COLO829 (cell line): ENCODE measurements around the gene ASB10.

Experiments used
- DNase-seq: peaks from one replicate; pipeline ENCODE4 v3.0.0; 2012; ENCODE audit warnings: low spot score

The ASB10 gene

GRCh38 chr7:151166629-151167196 lies 20.3 kb downstream of the ASB10 start:
- DNase-seq = no peak

GRCh38 chr7:151161757-151162156 lies 25.3 kb downstream of the ASB10 start:
- no peak for DNase-seq

- DNase-seq = no peak
These were observed 29.3 kb downstream of the ASB10 start for GRCh38 chr7:151157645-151158329.

DNA sequence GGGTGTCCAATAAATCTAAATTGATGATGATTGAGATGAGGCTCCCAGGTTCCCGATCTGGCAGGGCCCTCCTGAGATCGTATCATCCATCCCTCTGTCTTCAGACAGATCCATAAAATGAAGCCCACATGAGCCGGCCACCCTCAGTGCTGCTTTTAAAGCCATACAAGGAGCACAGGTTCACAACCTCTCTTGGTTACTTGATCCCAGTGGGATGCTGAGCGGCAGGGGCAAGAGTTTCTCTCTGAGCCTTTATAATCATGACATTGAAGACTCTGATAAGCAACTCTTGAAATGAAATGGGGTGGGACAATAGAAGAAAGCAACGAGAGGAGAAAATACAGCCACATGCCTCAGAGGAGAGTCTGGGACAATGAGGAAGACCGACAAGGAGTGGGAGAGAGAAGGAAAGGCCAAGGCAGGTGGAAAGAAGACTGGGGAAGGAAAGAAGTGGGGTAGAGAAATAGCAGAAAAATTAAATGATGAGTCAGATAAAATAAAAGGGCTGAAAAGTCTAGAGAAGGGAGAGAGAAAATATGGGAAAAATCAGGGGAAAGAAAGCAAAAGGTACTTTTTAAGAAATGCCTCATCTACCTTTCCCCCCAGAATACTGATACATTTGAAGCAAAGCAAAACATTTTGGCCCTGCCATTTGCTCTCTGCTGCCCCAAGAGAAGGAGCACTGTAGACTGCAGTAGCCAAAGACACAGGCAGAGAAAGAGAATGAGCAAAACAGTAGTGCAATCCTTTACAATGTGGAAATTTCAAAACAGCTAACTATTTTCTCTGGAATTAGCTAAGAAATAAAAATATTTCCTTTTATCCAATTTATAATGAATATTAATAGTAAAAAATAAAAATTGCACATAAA lies 34.2 kb downstream of the ASB10 start:
- no peak for DNase-seq

DNA sequence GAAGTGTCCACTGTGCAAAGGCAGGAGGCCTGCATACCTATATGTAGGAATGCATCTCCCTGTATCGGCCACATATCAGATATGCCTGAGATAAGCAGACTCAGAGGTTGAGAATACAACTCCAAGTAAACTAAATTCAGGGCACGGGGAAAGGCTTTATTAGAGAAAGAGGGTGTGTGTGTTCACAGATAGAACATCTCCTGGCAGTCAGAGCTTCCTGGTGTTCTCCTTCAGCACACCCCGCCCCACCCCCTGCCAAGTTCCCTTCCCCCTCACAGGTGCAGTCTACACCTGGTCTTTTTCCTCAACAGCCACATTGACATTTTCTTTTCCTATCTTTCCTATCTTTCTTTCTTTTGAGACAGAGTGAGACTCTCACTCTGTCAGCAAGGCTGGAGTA lies 36.7 kb downstream of the ASB10 start:
- no peak for DNase-seq

DNA sequence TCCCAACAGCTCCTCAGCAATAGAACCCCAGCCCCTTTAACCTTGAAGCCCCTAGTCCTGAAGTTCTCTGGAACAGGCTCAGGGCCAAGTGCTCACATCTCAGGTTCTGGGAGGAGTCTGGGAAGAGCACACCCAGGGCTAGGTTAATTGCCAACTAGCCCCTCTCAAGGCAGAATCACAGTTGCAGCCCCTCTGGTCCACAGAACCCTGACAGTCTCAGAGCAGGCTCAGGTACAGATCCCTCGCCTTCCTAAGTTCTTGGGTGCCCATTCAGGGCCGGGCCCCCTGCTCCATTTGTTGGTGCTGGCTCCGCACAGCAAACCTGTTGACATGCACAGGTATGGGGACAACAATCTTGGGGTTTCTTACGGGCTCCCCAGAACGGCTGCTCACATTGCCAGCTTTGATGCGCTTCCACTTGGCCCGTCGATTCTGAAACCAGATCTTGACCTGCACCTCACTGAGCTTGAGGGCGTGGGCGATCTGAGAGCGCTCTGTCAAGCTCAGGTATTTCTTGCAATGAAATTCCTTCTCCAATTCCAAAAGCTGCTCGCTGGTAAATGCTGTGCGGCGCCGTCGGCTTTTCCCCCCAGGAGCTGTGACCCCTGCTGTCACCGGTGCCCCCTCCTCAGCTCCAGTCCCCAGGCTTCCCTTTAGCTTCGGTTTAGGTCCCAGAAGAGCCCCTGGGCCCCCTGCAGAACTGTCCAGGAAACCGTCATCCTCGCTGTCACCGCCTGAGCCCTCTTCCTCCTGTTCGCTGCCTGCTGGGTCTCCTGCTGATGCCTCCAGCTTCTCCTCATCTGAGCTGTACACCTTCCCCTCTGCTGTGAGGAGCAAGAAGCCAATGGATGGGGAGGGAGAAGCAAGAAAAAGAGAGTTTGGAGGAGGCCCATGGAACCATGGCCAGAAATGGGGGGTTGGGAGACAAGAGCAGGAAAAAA lies 38.5 kb downstream of the ASB10 start:
- no peak for DNase-seq

GRCh38 chr7:151146761-151147160 lies 40.3 kb downstream of the ASB10 start:
- no peak for DNase-seq

- no peak for DNase-seq
These were observed 42.7 kb downstream of the ASB10 start for GRCh38 chr7:151144387-151144786.

- DNase-seq = no peak
These were observed 43.6 kb downstream of the ASB10 start for GRCh38 chr7:151143261-151144015.

DNA sequence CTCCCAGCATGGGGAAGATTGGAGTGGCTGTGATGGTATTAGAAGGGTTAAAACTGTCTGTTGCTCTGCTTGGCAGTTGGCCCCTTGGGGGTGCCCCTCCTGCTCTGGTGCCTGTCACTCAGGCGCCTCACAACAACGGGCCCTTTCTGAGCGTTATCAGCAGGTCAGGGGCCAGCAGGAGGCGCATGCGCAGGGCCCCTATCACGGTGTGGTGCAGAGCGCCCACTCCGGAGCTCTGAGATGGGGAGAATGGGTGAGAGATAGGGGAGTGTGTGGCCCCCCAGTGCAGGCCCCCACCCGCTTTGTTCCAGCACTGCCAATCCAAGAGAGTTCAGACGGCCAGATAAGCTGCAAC lies 44.4 kb downstream of the ASB10 start:
- DNase-seq = no peak

GRCh38 chr7:151141855-151142685 lies 45.0 kb downstream of the ASB10 start:
- no peak for DNase-seq

DNA sequence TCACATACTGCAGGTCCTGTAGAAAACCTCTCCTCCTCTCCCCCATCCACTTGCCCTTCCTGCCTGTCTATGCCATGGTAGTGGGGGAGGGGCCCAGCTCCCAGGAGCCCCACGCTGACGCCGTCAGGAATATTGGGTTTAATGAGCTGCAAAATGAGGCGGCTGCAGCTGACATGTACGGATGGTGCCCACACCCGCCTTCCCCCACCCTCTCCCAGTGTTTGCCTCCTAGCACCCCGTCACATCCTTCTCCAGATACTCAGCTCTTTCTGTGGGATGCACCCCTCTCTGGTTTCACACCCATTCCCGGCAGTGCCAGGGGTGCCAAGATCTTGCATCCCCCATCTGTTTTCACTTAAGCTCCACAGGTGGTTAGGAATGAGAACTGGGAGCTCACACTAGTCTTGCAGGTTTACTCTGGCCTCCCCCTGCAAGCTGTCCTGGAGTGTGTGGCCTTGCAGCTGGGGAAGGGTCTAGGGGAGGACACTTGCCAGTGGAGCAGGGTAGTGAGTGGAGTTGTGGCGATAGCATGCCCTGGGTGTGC lies 45.7 kb downstream of the ASB10 start:
- no peak for DNase-seq

DNA sequence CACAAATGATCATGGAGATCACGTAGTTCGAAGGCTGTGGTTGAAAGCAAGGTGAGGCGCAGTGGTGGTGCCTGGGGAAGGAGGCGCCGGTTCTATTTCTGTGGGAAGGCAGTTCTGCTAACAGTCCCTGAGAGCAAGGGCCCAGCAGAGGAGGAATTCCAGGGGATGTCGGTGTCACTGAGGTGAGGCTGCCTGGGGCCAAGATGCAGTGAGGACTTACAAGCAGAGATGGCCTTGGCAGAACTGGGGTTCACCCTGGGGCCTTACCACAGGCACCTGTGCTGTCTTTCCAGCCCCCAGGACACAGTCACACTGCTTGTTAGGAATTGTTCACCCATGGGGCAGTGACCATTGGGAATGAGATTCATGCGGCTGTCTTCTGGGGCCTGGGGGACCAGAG lies 46.2 kb downstream of the ASB10 start:
- no peak for DNase-seq

- no peak for DNase-seq
These were observed 47.3 kb downstream of the ASB10 start for GRCh38 chr7:151139791-151140190.

GRCh38 chr7:151139071-151139790 lies 47.8 kb downstream of the ASB10 start:
- no peak for DNase-seq

DNA sequence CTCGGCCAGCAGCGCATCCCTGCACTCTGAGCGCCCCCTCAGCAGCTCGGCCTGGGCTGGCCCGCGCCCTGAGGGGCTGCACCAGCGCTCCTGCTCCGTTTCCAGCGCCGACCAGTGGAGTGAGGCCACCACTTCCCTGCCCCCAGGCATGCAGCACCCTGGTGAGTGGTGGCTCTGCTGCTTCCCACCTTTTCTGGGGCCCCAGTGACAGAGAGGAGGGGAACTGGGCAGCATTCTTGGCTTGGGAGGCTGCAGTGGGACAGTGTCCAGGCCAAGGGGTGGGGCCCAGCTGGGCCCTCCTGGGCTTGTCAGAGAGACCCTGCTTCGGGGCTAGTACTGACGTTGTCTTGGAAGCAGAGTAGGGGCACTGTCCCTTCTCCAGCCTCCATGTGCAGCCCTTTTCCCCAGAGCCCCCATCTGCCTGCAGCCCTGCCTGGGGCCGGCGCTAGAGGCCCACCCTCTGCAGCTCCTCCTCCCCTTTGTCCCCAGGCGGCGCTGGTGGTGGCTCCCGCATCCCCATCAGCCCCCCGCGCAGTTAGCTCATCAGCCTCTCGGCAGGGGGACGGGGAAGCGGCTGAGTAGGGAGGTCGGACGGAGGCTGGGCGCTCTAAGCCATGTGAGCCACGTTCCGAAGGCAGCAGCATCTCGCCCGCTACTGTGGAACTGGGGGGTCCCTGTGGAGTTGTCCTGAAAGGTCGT lies 48.7 kb downstream of the ASB10 start:
- no peak for DNase-seq

DNA sequence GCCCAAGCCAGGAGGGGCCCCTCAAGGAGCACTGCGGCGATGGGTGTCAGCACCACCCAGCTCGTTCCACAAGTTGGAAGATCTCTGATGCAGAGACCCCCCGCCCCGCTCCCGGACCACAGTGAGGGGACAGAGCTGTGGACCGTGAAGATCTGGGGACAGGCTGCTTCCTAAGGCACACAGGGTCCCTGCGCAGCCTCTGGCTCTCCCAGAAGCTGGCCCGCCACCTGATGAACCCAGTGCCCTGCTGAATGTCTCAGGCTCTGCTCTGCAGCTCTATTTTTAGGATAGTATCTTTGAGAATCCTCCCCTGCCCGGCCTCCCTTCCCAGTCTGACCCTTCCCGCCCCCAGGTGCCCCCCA lies 49.3 kb downstream of the ASB10 start:
- DNase-seq = no peak

- DNase-seq = no peak
These were observed 49.9 kb downstream of the ASB10 start for GRCh38 chr7:151137076-151137675.
